Peyer's patch (tissue), 4 donors: ENCODE measurements around the gene SBF1. TPM values are rescaled to one million over a fixed set of nuclear protein-coding genes. Genes with fewer than 3 reads are reported as not detected.

ENCODE experiments used
- DNase-seq, 3 donors: peaks; one replicate each; pipeline ENCODE4 v3.0.0-alpha.2; 2017 to 2019
- H3K27ac ChIP-seq, 4 donors: fragments of 200-600 bp; sonication (generic); one replicate each; pipeline ENCODE4 v1.5.1; 2016 to 2019
- H3K27me3 ChIP-seq, 2 donors: fragments of 200-600 bp; sonication (generic); one replicate each; pipeline ENCODE4 v1.5.1; 2019
- H3K36me3 ChIP-seq, 3 donors: fragments of 200-600 bp; sonication (generic); one replicate each; pipeline ENCODE4 v1.5.1; 2016 to 2019
- H3K4me1 ChIP-seq, 4 donors: fragments of 200-600 bp; sonication (generic); one replicate each; pipeline ENCODE4 v1.5.1; 2016 to 2019
- H3K4me3 ChIP-seq, 4 donors: fragments of 200-600 bp; sonication (generic); 1 replicate in 3 of 4; 2 replicates in 1 of 4; pipeline ENCODE4 v1.5.1; 2016 to 2019; ENCODE audit warnings: mild to moderate bottlenecking in 1 of 4
- H3K9me3 ChIP-seq, 4 donors: fragments of 200-600 bp; sonication (generic); one replicate each; pipeline ENCODE4 v1.5.1; 2016 to 2019; ENCODE audit warnings: mild to moderate bottlenecking in 1 of 4
- CTCF ChIP-seq, 6 experiments: fragments of 450-650 bp in 4 of 6; fragments of 200-600 bp in 2 of 6; sonication (generic) in 1 of 6; IDR thresholded peaks; one replicate each; pipeline ENCODE4 v1.5.1; 2017 to 2019; ENCODE audit warnings: antibody characterized with exemption in 6 of 6, mild to moderate bottlenecking in 3 of 6, moderate library complexity in 1 of 6
- POLR2A ChIP-seq, 2 donors: fragments of 450-650 bp; IDR thresholded peaks; one replicate each; pipeline ENCODE4 v1.5.1; 2017; ENCODE audit warnings: antibody characterized with exemption in 2 of 2, mild to moderate bottlenecking in 2 of 2, moderate library complexity in 2 of 2
- total RNA-seq, 4 donors: library from RNA; depleted of rRNA; stranded (reverse); fragments of >200 nt; gene quantifications; one replicate each; pipeline ENCODE4 v1.1.0, GENCODE V29; 2016

Gene SBF1
- total RNA-seq, 4 donors from 2014 or later = 72.0 to 133 (median 121) TPM

GRCh38 chr22:50443801-50444625 lies 30.8 kb downstream of the SBF1 start:
- H3K4me1 ChIP-seq = peaks cover 0 to 21% (median 7%) of the 10 kb centered on the region in 4 donors
- peak overlapping the region in 2 of 4 donors; percentile 15 to 44 for H3K27ac ChIP-seq
- no peak for TF ChIP-seq CTCF (IDR thresholded peaks at IDR 0.05)
- TF ChIP-seq POLR2A (IDR thresholded peaks at IDR 0.05) = no peak
- H3K36me3 ChIP-seq = peaks cover 0 to 72% (median 0%) of the 10 kb centered on the region in 3 donors
- no peaks in the 10 kb centered on the region for H3K9me3 ChIP-seq
- no peak overlapping the region for H3K4me3 ChIP-seq
- H3K27me3 ChIP-seq = no peaks in the 10 kb centered on the region
- no peak for DNase-seq

- no peak overlapping the region for H3K4me3 ChIP-seq
- peak overlapping the region in 1 of 4 donors; percentile 15 for H3K27ac ChIP-seq
- no peak for TF ChIP-seq CTCF (IDR thresholded peaks at IDR 0.05)
- TF ChIP-seq POLR2A (IDR thresholded peaks at IDR 0.05) = no peak
- peaks cover 0 to 72% (median 0%) of the 10 kb centered on the region in 3 donors for H3K36me3 ChIP-seq
- no peaks in the 10 kb centered on the region for H3K27me3 ChIP-seq
- H3K4me1 ChIP-seq = peaks cover 0 to 21% (median 7%) of the 10 kb centered on the region in 4 donors
- DNase-seq = no peak
- H3K9me3 ChIP-seq = no peaks in the 10 kb centered on the region
These were observed 31.6 kb downstream of the SBF1 start for GRCh38 chr22:50443197-50443596.

- no peak for DNase-seq
- Histone ChIP-seq H3K27me3 (no peaks in the 10 kb centered on the region), H3K4me1 (peaks cover 0 to 21% (median 7%) of the 10 kb centered on the region in 4 donors), H3K4me3 (no peak overlapping the region), H3K9me3 (no peaks in the 10 kb centered on the region), H3K36me3 (peaks cover 0 to 72% (median 0%) of the 10 kb centered on the region in 3 donors), H3K27ac (no peak overlapping the region)
- TF ChIP-seq POLR2A (IDR thresholded peaks at IDR 0.05) = no peak
- TF ChIP-seq CTCF (IDR thresholded peaks at IDR 0.05) = no peak
These were observed 33.3 kb downstream of the SBF1 start for GRCh38 chr22:50441428-50441993.

- Histone ChIP-seq H3K27me3 (no peaks in the 10 kb centered on the region), H3K4me1 (peaks cover 0 to 21% (median 7%) of the 10 kb centered on the region in 4 donors), H3K4me3 (no peak overlapping the region), H3K36me3 (peaks cover 0 to 72% (median 0%) of the 10 kb centered on the region in 3 donors), H3K9me3 (no peaks in the 10 kb centered on the region), H3K27ac (no peak overlapping the region)
- TF ChIP-seq CTCF (IDR thresholded peaks at IDR 0.05) = no peak
- TF ChIP-seq POLR2A (IDR thresholded peaks at IDR 0.05) = no peak
- DNase-seq = no peak
These were observed 34.1 kb downstream of the SBF1 start for GRCh38 chr22:50440544-50441249.

- H3K27ac ChIP-seq = no peak overlapping the region
- H3K9me3 ChIP-seq = no peaks in the 10 kb centered on the region
- H3K4me3 ChIP-seq = no peak overlapping the region
- TF ChIP-seq POLR2A (IDR thresholded peaks at IDR 0.05) (no peak), CTCF (IDR thresholded peaks at IDR 0.05) (no peak)
- H3K4me1 ChIP-seq = peaks cover 0 to 14% (median 2%) of the 10 kb centered on the region in 4 donors
- H3K27me3 ChIP-seq = no peaks in the 10 kb centered on the region
- no peak for DNase-seq
- peaks cover 0 to 73% (median 0%) of the 10 kb centered on the region in 3 donors for H3K36me3 ChIP-seq
These were observed 34.9 kb downstream of the SBF1 start for GRCh38 chr22:50439871-50440331.
